ENCODE measurements around the gene TUBAL3.

The TUBAL3 gene

GRCh38 chr10:5412277-5412941 lies 7.8 kb upstream of the TUBAL3 start, which contains the start of gene NET1 (continued):
- TF ChIP-seq BCL11B (tag by site-specific recombination; IDR thresholded peaks at IDR 0.05; ENCODE audit: low read depth) (peak; percentile 66; the same call in 1 of the 2 replicates), ZNF544 (tag by site-specific recombination; IDR thresholded peaks at IDR 0.05) (no peak), ZNF426 (tag by site-specific recombination; IDR thresholded peaks at IDR 0.05) (no peak), ZEB2 (tag by site-specific recombination; IDR thresholded peaks at IDR 0.05) (peak; percentile 37), GLIS1 (tag by site-specific recombination; IDR thresholded peaks at IDR 0.05) (peak; percentile 60), RBAK (tag by site-specific recombination; IDR thresholded peaks at IDR 0.05) (no peak), ZNF501 (tag by site-specific recombination; IDR thresholded peaks at IDR 0.05) (peak; percentile 90), ZNF785 (tag by site-specific recombination; IDR thresholded peaks at IDR 0.05) (no peak), ZBTB6 (tag by site-specific recombination; IDR thresholded peaks at IDR 0.05) (no peak), ZNF324 (tag by site-specific recombination; IDR thresholded peaks at IDR 0.05) (peak; percentile 78), ZBTB26 (tag by site-specific recombination; optimal IDR thresholded peaks at IDR 0.05) (peak; percentile 50), ZNF292 (tag by site-specific recombination; IDR thresholded peaks at IDR 0.05; ENCODE audit: borderline replicate concordance, low read depth) (no peak), ZNF670 (tag by site-specific recombination; IDR thresholded peaks at IDR 0.05; ENCODE audit: low read depth) (no peak), ZNF488 (tag by site-specific recombination; IDR thresholded peaks at IDR 0.05) (no peak), ZFP37 (tag by site-specific recombination; IDR thresholded peaks at IDR 0.05) (peak; percentile 86), WT1 (tag by site-specific recombination; IDR thresholded peaks at IDR 0.05) (no peak), ZNF768 (tag by site-specific recombination; IDR thresholded peaks at IDR 0.05) (no peak), MYNN (tag by site-specific recombination; IDR thresholded peaks at IDR 0.05; ENCODE audit: borderline replicate concordance) (no peak), ZNF530 (tag by site-specific recombination; IDR thresholded peaks at IDR 0.05; ENCODE audit: low read depth) (no peak), GLIS2 (tag by site-specific recombination; IDR thresholded peaks at IDR 0.05) (peak; percentile 73), ZNF521 (tag by site-specific recombination; IDR thresholded peaks at IDR 0.05) (no peak), ZNF747 (tag by site-specific recombination; IDR thresholded peaks at IDR 0.05) (no peak), SP3 (tag by site-specific recombination; IDR thresholded peaks at IDR 0.05) (no peak), SALL2 (tag by site-specific recombination; IDR thresholded peaks at IDR 0.05; ENCODE audit: borderline replicate concordance) (no peak), ZNF354C (tag by site-specific recombination; IDR thresholded peaks at IDR 0.05; ENCODE audit: borderline replicate concordance, low read depth) (no peak), ZNF473 (tag by site-specific recombination; IDR thresholded peaks at IDR 0.05) (no peak), TRIM28 (IDR thresholded peaks at IDR 0.05; ENCODE audit: borderline replicate concordance, low read length) (no peak), ZNF76 (tag by site-specific recombination; IDR thresholded peaks at IDR 0.05; ENCODE audit: borderline replicate concordance, low read depth) (peak; percentile 46; the same call in 1 of the 2 replicates), YY1 (tag by site-specific recombination; IDR thresholded peaks at IDR 0.05) (peak; percentile 70; the same call in 1 of the 2 replicates), TSHZ1 (tag by site-specific recombination; IDR thresholded peaks at IDR 0.05; ENCODE audit: borderline replicate concordance) (no peak)
